ENCODE results near the gene MAN1C1. TPM values are rescaled to one million over a fixed set of nuclear protein-coding genes. Genes with fewer than 3 reads are reported as not detected.

Gene MAN1C1
- total RNA-seq, 2 experiments from 2014 or later, result 22.3 to 24.1 TPM

GRCh38 chr1:25619101-25619890 is 2.7 kb downstream of the MAN1C1 start:
- CTCF ChIA-PET, result interaction anchor here (0.6 to 2.7 kb wide), 17 partner anchors 10 to 180 kb away, joined by 3 to 22 read pairs (median 4); no protein-coding TSS in a partner anchor
- Mint-ChIP-seq H3K4me3 (peak overlapping the region; percentile 82), H3K27me3 (peaks cover 33% of the 10 kb centered on the region), H3K27ac (peak overlapping the region; percentile 73), H3K4me1 (peaks cover 80% of the 10 kb centered on the region), H3K9me3 (no peaks in the 10 kb centered on the region), H3K36me3 (ENCODE audit: low read depth) (peaks cover 16% of the 10 kb centered on the region)
- DNase-seq, result peak; percentile 55
- POLR2A ChIA-PET, result interaction anchor here (0.6 to 3.3 kb wide), 10 partner anchors 9 to 184 kb away, joined by 3 to 22 read pairs (median 4); no protein-coding TSS in a partner anchor

GRCh38 chr1:25620211-25620610 is 3.6 kb downstream of the MAN1C1 start:
- peaks cover 18% of the 10 kb centered on the region for H3K36me3 Mint-ChIP-seq (ENCODE audit: low read depth)
- POLR2A ChIA-PET, result interaction anchor here (0.9 to 3.3 kb wide), 5 partner anchors 8 to 63 kb away, joined by 3 to 22 read pairs (median 4); no protein-coding TSS in a partner anchor
- H3K4me3 Mint-ChIP-seq, result peak overlapping the region; percentile 82
- peaks cover 25% of the 10 kb centered on the region for H3K27me3 Mint-ChIP-seq
- peak overlapping the region; percentile 73 for H3K27ac Mint-ChIP-seq
- peak; percentile 39 for DNase-seq
- H3K9me3 Mint-ChIP-seq, result no peaks in the 10 kb centered on the region
- CTCF ChIA-PET, result interaction anchor here (1.1 to 2.7 kb wide), 10 partner anchors 11 to 169 kb away, joined by 3 to 22 read pairs (median 4); no protein-coding TSS in a partner anchor
- H3K4me1 Mint-ChIP-seq, result peaks cover 78% of the 10 kb centered on the region

- POLR2A ChIA-PET, result interaction anchor here (0.9 to 3.3 kb wide), 5 partner anchors 7 to 63 kb away, joined by 3 to 22 read pairs (median 4); no protein-coding TSS in a partner anchor
- no peaks in the 10 kb centered on the region for H3K9me3 Mint-ChIP-seq
- peak overlapping the region; percentile 82 for H3K4me3 Mint-ChIP-seq
Observed at GRCh38 chr1:25620701-25621350, 4.2 kb downstream of the MAN1C1 start.

GRCh38 chr1:25621876-25622275 is 5.3 kb downstream of the MAN1C1 start:
- peaks cover 22% of the 10 kb centered on the region for H3K27me3 Mint-ChIP-seq
- peaks cover 35% of the 10 kb centered on the region for H3K36me3 Mint-ChIP-seq (ENCODE audit: low read depth)
- no peak for DNase-seq
- H3K27ac Mint-ChIP-seq, result no peak overlapping the region
- peak overlapping the region; percentile 82 for H3K4me3 Mint-ChIP-seq
- peaks cover 73% of the 10 kb centered on the region for H3K4me1 Mint-ChIP-seq
- ChIA-PET POLR2A (interaction anchor here (1.3 to 2.1 kb wide), 2 partner anchors 10 to 15 kb away, joined by 3 to 18 read pairs; no protein-coding TSS in a partner anchor), CTCF (interaction anchor here (1.7 kb wide), 1 partner anchor 13 kb away, joined by 4 read pairs; no protein-coding TSS in a partner anchor)
- peaks cover 3% of the 10 kb centered on the region for H3K9me3 Mint-ChIP-seq

More at GRCh38 chr1:25620701-25621350, 4.2 kb downstream of the MAN1C1 start:
- Mint-ChIP-seq H3K27me3 (peaks cover 20% of the 10 kb centered on the region), H3K27ac (peak overlapping the region; percentile 73), H3K36me3 (ENCODE audit: low read depth) (peaks cover 24% of the 10 kb centered on the region), H3K4me1 (peaks cover 73% of the 10 kb centered on the region)
- no peak for DNase-seq
- CTCF ChIA-PET, result interaction anchor here (1.1 to 2.7 kb wide), 5 partner anchors 11 to 168 kb away, joined by 3 to 22 read pairs (median 4); no protein-coding TSS in a partner anchor

GRCh38 chr1:25622531-25622930 is 5.9 kb downstream of the MAN1C1 start:
- POLR2A ChIA-PET, result interaction anchor here (1.3 to 3.8 kb wide), 4 partner anchors 10 to 173 kb away, joined by 3 to 22 read pairs (median 10); no protein-coding TSS in a partner anchor
- Mint-ChIP-seq H3K9me3 (peaks cover 3% of the 10 kb centered on the region), H3K36me3 (ENCODE audit: low read depth) (peaks cover 41% of the 10 kb centered on the region), H3K4me1 (peaks cover 77% of the 10 kb centered on the region), H3K4me3 (no peak overlapping the region), H3K27ac (no peak overlapping the region), H3K27me3 (peaks cover 22% of the 10 kb centered on the region)
- no peak for DNase-seq
- CTCF ChIA-PET, result interaction anchor here (0.6 to 2.8 kb wide), 5 partner anchors 13 to 175 kb away, joined by 3 to 10 read pairs (median 3); no protein-coding TSS in a partner anchor

GRCh38 chr1:25623007-25623406 is 6.4 kb downstream of the MAN1C1 start:
- Mint-ChIP-seq H3K27ac (no peak overlapping the region), H3K4me1 (peaks cover 78% of the 10 kb centered on the region), H3K9me3 (peaks cover 3% of the 10 kb centered on the region), H3K36me3 (ENCODE audit: low read depth) (peaks cover 42% of the 10 kb centered on the region), H3K27me3 (peaks cover 22% of the 10 kb centered on the region), H3K4me3 (no peak overlapping the region)
- ChIA-PET POLR2A (interaction anchor here (0.7 to 3.8 kb wide), 6 partner anchors 8 to 173 kb away, joined by 3 to 22 read pairs (median 4); no protein-coding TSS in a partner anchor), CTCF (interaction anchor here (0.6 to 2.8 kb wide), 6 partner anchors 9 to 175 kb away, joined by 3 to 10 read pairs (median 4); no protein-coding TSS in a partner anchor)
- DNase-seq, result no peak

- no peak for DNase-seq
- H3K27ac Mint-ChIP-seq, result peak overlapping the region; percentile 67
- POLR2A ChIA-PET, result interaction anchor here (0.7 to 3.8 kb wide), 6 partner anchors 8 to 172 kb away, joined by 3 to 22 read pairs (median 6); no protein-coding TSS in a partner anchor
Observed at GRCh38 chr1:25623731-25624130, 7.1 kb downstream of the MAN1C1 start.

GRCh38 chr1:25624156-25624555 is 7.6 kb downstream of the MAN1C1 start:
- DNase-seq, result peak; percentile 68
- H3K4me3 Mint-ChIP-seq, result no peak overlapping the region
- H3K9me3 Mint-ChIP-seq, result peaks cover 8% of the 10 kb centered on the region
- peaks cover 73% of the 10 kb centered on the region for H3K4me1 Mint-ChIP-seq
- peak overlapping the region; percentile 67 for H3K27ac Mint-ChIP-seq
- ChIA-PET CTCF (interaction anchor here (0.9 to 2.8 kb wide), 4 partner anchors 8 to 52 kb away, joined by 3 to 10 read pairs (median 5); no protein-coding TSS in a partner anchor), POLR2A (interaction anchor here (0.6 to 3.8 kb wide), 8 partner anchors 8 to 1660 kb away, joined by 3 to 22 read pairs (median 4); no protein-coding TSS in a partner anchor)
- peaks cover 17% of the 10 kb centered on the region for H3K27me3 Mint-ChIP-seq
- peaks cover 46% of the 10 kb centered on the region for H3K36me3 Mint-ChIP-seq (ENCODE audit: low read depth)

More at GRCh38 chr1:25623731-25624130, 7.1 kb downstream of the MAN1C1 start:
- peaks cover 15% of the 10 kb centered on the region for H3K27me3 Mint-ChIP-seq
- H3K4me3 Mint-ChIP-seq, result no peak overlapping the region
- peaks cover 73% of the 10 kb centered on the region for H3K4me1 Mint-ChIP-seq
- CTCF ChIA-PET, result interaction anchor here (1.0 to 2.8 kb wide), 5 partner anchors 8 to 174 kb away, joined by 3 to 10 read pairs (median 4); no protein-coding TSS in a partner anchor
- peaks cover 4% of the 10 kb centered on the region for H3K9me3 Mint-ChIP-seq
- peaks cover 42% of the 10 kb centered on the region for H3K36me3 Mint-ChIP-seq (ENCODE audit: low read depth)

- no peak overlapping the region for H3K4me3 Mint-ChIP-seq
- H3K36me3 Mint-ChIP-seq (ENCODE audit: low read depth), result peaks cover 49% of the 10 kb centered on the region
- H3K9me3 Mint-ChIP-seq, result peaks cover 8% of the 10 kb centered on the region
- H3K27me3 Mint-ChIP-seq, result peaks cover 18% of the 10 kb centered on the region
- ChIA-PET CTCF (interaction anchor here (0.9 to 2.8 kb wide), 4 partner anchors 8 to 52 kb away, joined by 3 to 10 read pairs (median 5); no protein-coding TSS in a partner anchor), POLR2A (interaction anchor here (0.6 to 3.8 kb wide), 6 partner anchors 8 to 1661 kb away, joined by 3 to 22 read pairs (median 4); no protein-coding TSS in a partner anchor)
- H3K27ac Mint-ChIP-seq, result no peak overlapping the region
- peaks cover 73% of the 10 kb centered on the region for H3K4me1 Mint-ChIP-seq
- no peak for DNase-seq
Observed at GRCh38 chr1:25624604-25625003, 8.0 kb downstream of the MAN1C1 start.

GRCh38 chr1:25626018-25626417 is 9.4 kb downstream of the MAN1C1 start:
- ChIA-PET CTCF (interaction anchor here (1.2 kb wide), 1 partner anchor 17 kb away, joined by 3 read pairs; no protein-coding TSS in a partner anchor), POLR2A (interaction anchor here (3.8 kb wide), 1 partner anchor 16 kb away, joined by 22 read pairs; no protein-coding TSS in a partner anchor)
- H3K4me3 Mint-ChIP-seq, result no peak overlapping the region
- no peak for DNase-seq
- H3K27ac Mint-ChIP-seq, result no peak overlapping the region
- peaks cover 47% of the 10 kb centered on the region for H3K36me3 Mint-ChIP-seq (ENCODE audit: low read depth)
- H3K4me1 Mint-ChIP-seq, result peaks cover 73% of the 10 kb centered on the region
- H3K9me3 Mint-ChIP-seq, result peaks cover 8% of the 10 kb centered on the region
- H3K27me3 Mint-ChIP-seq, result peaks cover 19% of the 10 kb centered on the region

GRCh38 chr1:25628741-25629421 is 12.3 kb downstream of the MAN1C1 start:
- Mint-ChIP-seq H3K27me3 (peaks cover 10% of the 10 kb centered on the region), H3K36me3 (ENCODE audit: low read depth) (peaks cover 60% of the 10 kb centered on the region), H3K4me3 (no peak overlapping the region), H3K27ac (no peak overlapping the region), H3K9me3 (peaks cover 15% of the 10 kb centered on the region), H3K4me1 (peaks cover 72% of the 10 kb centered on the region)
- ChIA-PET CTCF (no interaction called here), POLR2A (interaction anchor here (1.5 kb wide), 1 partner anchor 9 kb away, joined by 4 read pairs; no protein-coding TSS in a partner anchor)
- no peak for DNase-seq

All from activated CD4-positive, alpha-beta memory T cell treated with anti-CD3 and anti-CD28 coated beads, Interleukin-2, amount 10 ng/mL, durations not matched to agents 7 days and 5 days (primary cell).